Activated CD8-positive, alpha-beta T cell treated with anti-CD3 and anti-CD28 coated beads, Interleukin-2, amount 10 ng/mL, durations not matched to agents 7 days and 5 days (primary cell): ENCODE data around the gene MYOG. TPM values are rescaled to one million over a fixed set of nuclear protein-coding genes. Genes with fewer than 3 reads are reported as not detected.

ENCODE experiments used
- ATAC-seq: fragments of 150-1000 bp; cut with Tn5 transposase; one replicate; pipeline ENCODE4 v1.10.0; 2021; ENCODE audit warnings: moderate library complexity
- CTCF ChIA-PET: fragments of 350-600 bp; sonication (Branson Sonifier 250); formaldehyde crosslinking; loops from one replicate; lab custom pipeline; 2021; ENCODE audit warnings: antibody characterized with exemption; lab: Charles Lee
- POLR2A ChIA-PET: fragments of 350-600 bp; sonication (Branson Sonifier 250); formaldehyde crosslinking; loops from one replicate; lab custom pipeline; 2021; ENCODE audit warnings: antibody characterized with exemption; lab: Charles Lee
- DNase-seq: peaks from one replicate; pipeline ENCODE4 v3.0.0-alpha.2; 2020
- H3K27ac Mint-ChIP-seq: one replicate; pipeline ENCODE4 v1.8.0; 2021; ENCODE audit warnings: mild to moderate bottlenecking, mixed read lengths
- H3K27me3 Mint-ChIP-seq: one replicate; pipeline ENCODE4 v1.8.0; 2021; ENCODE audit warnings: low read depth, mixed read lengths
- H3K36me3 Mint-ChIP-seq: one replicate; pipeline ENCODE4 v1.8.0; 2021; ENCODE audit warnings: low read depth, mixed read lengths
- H3K4me1 Mint-ChIP-seq: one replicate; pipeline ENCODE4 v1.8.0; 2021; ENCODE audit warnings: low read depth, mixed read lengths
- H3K4me3 Mint-ChIP-seq: one replicate; pipeline ENCODE4 v1.8.0; 2021; ENCODE audit warnings: mild to moderate bottlenecking, mixed read lengths
- H3K9me3 Mint-ChIP-seq: one replicate; pipeline ENCODE4 v1.8.0; 2022; ENCODE audit warnings: mixed read lengths; ENCODE audit not compliant: insufficient read depth
- total RNA-seq, 2 experiments: library from RNA; stranded (reverse); gene quantifications; one replicate each; pipeline ENCODE4 v1.2.3, GENCODE V29; 2021

Gene MYOG
- total RNA-seq, 2 experiments from 2014 or later, result not detected

- peaks cover 5% of the 10 kb centered on the region for H3K4me1 Mint-ChIP-seq
- ChIA-PET CTCF (interaction anchor here (3.8 kb wide), 1 partner anchor 20 kb away, joined by 17 read pairs; no protein-coding TSS in a partner anchor), POLR2A (no interaction called here)
- H3K27ac Mint-ChIP-seq, result no peak overlapping the region
- no peaks in the 10 kb centered on the region for H3K27me3 Mint-ChIP-seq
- ATAC-seq (no peak), DNase-seq (no peak)
- H3K9me3 Mint-ChIP-seq, result no peaks in the 10 kb centered on the region
- no peak overlapping the region for H3K4me3 Mint-ChIP-seq
- peaks cover 3% of the 10 kb centered on the region for H3K36me3 Mint-ChIP-seq
Observed at GRCh38 chr1:203059485-203059884, 26.3 kb downstream of the MYOG start.

- Mint-ChIP-seq H3K27me3 (no peaks in the 10 kb centered on the region), H3K27ac (no peak overlapping the region), H3K36me3 (peaks cover 3% of the 10 kb centered on the region), H3K9me3 (no peaks in the 10 kb centered on the region), H3K4me1 (peaks cover 5% of the 10 kb centered on the region), H3K4me3 (no peak overlapping the region)
- ATAC-seq, result no peak
- POLR2A ChIA-PET, result no interaction called here
- no peak for DNase-seq
- CTCF ChIA-PET, result interaction anchor here (3.4 to 3.8 kb wide), 2 partner anchors 19 to 157 kb away, joined by 10 to 17 read pairs; no protein-coding TSS in a partner anchor
Observed at GRCh38 chr1:203058676-203058935, 27.2 kb downstream of the MYOG start.

- DNase-seq (no peak), ATAC-seq (no peak)
- no peaks in the 10 kb centered on the region for H3K27me3 Mint-ChIP-seq
- ChIA-PET POLR2A (interaction anchor here (1.1 kb wide), 1 partner anchor 19 kb away, joined by 3 read pairs; no protein-coding TSS in a partner anchor), CTCF (interaction anchor here (1.0 to 3.8 kb wide), 4 partner anchors 8 to 158 kb away, joined by 3 to 17 read pairs (median 6); no protein-coding TSS in a partner anchor)
- no peaks in the 10 kb centered on the region for H3K9me3 Mint-ChIP-seq
- H3K4me3 Mint-ChIP-seq, result no peak overlapping the region
- peaks cover 3% of the 10 kb centered on the region for H3K36me3 Mint-ChIP-seq
- H3K4me1 Mint-ChIP-seq, result no peaks in the 10 kb centered on the region
- H3K27ac Mint-ChIP-seq, result no peak overlapping the region
Observed at GRCh38 chr1:203057911-203058675, 27.7 kb downstream of the MYOG start.

- ATAC-seq (no peak), DNase-seq (no peak)
- H3K4me3 Mint-ChIP-seq, result no peak overlapping the region
- no peaks in the 10 kb centered on the region for H3K9me3 Mint-ChIP-seq
- peaks cover 3% of the 10 kb centered on the region for H3K36me3 Mint-ChIP-seq
- ChIA-PET CTCF (interaction anchor here (3.4 to 3.8 kb wide), 2 partner anchors 17 to 159 kb away, joined by 10 to 17 read pairs; no protein-coding TSS in a partner anchor), POLR2A (no interaction called here)
- no peaks in the 10 kb centered on the region for H3K4me1 Mint-ChIP-seq
- no peak overlapping the region for H3K27ac Mint-ChIP-seq
- no peaks in the 10 kb centered on the region for H3K27me3 Mint-ChIP-seq
Observed at GRCh38 chr1:203056516-203056915, 29.3 kb downstream of the MYOG start.

- ChIA-PET POLR2A (no interaction called here), CTCF (interaction anchor here (1.4 to 6.5 kb wide), 6 partner anchors 14 to 211 kb away, joined by 4 to 36 read pairs (median 8); no protein-coding TSS in a partner anchor)
- Mint-ChIP-seq H3K4me1 (no peaks in the 10 kb centered on the region), H3K9me3 (no peaks in the 10 kb centered on the region), H3K36me3 (peaks cover 3% of the 10 kb centered on the region), H3K27ac (no peak overlapping the region), H3K4me3 (no peak overlapping the region), H3K27me3 (no peaks in the 10 kb centered on the region)
- DNase-seq (no peak), ATAC-seq (no peak)
Observed at GRCh38 chr1:203056012-203056411, 29.8 kb downstream of the MYOG start.

- DNase-seq (no peak), ATAC-seq (no peak)
- H3K27me3 Mint-ChIP-seq, result no peaks in the 10 kb centered on the region
- H3K36me3 Mint-ChIP-seq, result peaks cover 3% of the 10 kb centered on the region
- no peaks in the 10 kb centered on the region for H3K9me3 Mint-ChIP-seq
- no peak overlapping the region for H3K4me3 Mint-ChIP-seq
- H3K4me1 Mint-ChIP-seq, result no peaks in the 10 kb centered on the region
- H3K27ac Mint-ChIP-seq, result no peak overlapping the region
- POLR2A ChIA-PET, result no interaction called here
- CTCF ChIA-PET, result interaction anchor here (0.5 to 6.5 kb wide), 6 partner anchors 13 to 212 kb away, joined by 3 to 36 read pairs (median 4); no protein-coding TSS in a partner anchor
Observed at GRCh38 chr1:203055161-203055799, 30.5 kb downstream of the MYOG start.

GRCh38 chr1:203054642-203055041, 31.2 kb downstream of the MYOG start:
- H3K4me1 Mint-ChIP-seq, result no peaks in the 10 kb centered on the region
- H3K27ac Mint-ChIP-seq, result no peak overlapping the region
- no peak for DNase-seq
- H3K4me3 Mint-ChIP-seq, result no peak overlapping the region
- POLR2A ChIA-PET, result no interaction called here
- CTCF ChIA-PET, result interaction anchor here (0.5 to 6.5 kb wide), 6 partner anchors 13 to 213 kb away, joined by 3 to 36 read pairs (median 4); no protein-coding TSS in a partner anchor
- ATAC-seq, result no peak
- H3K36me3 Mint-ChIP-seq, result peaks cover 3% of the 10 kb centered on the region
- no peaks in the 10 kb centered on the region for H3K27me3 Mint-ChIP-seq
- no peaks in the 10 kb centered on the region for H3K9me3 Mint-ChIP-seq

- ChIA-PET CTCF (interaction anchor here (0.7 to 6.5 kb wide), 4 partner anchors 12 to 162 kb away, joined by 3 to 36 read pairs (median 4); no protein-coding TSS in a partner anchor), POLR2A (no interaction called here)
- no peaks in the 10 kb centered on the region for H3K4me1 Mint-ChIP-seq
- peaks cover 3% of the 10 kb centered on the region for H3K36me3 Mint-ChIP-seq
- DNase-seq, result no peak
- no peak overlapping the region for H3K27ac Mint-ChIP-seq
- H3K9me3 Mint-ChIP-seq, result no peaks in the 10 kb centered on the region
- no peak for ATAC-seq
- H3K27me3 Mint-ChIP-seq, result no peaks in the 10 kb centered on the region
- no peak overlapping the region for H3K4me3 Mint-ChIP-seq
Observed at GRCh38 chr1:203054184-203054583, 31.6 kb downstream of the MYOG start.

GRCh38 chr1:203052601-203053000, 33.2 kb downstream of the MYOG start:
- H3K4me3 Mint-ChIP-seq, result no peak overlapping the region
- no peaks in the 10 kb centered on the region for H3K4me1 Mint-ChIP-seq
- H3K27ac Mint-ChIP-seq, result no peak overlapping the region

GRCh38 chr1:203051841-203052324, 33.9 kb downstream of the MYOG start:
- no peak for ATAC-seq
- H3K27ac Mint-ChIP-seq, result no peak overlapping the region
- H3K9me3 Mint-ChIP-seq, result no peaks in the 10 kb centered on the region
- H3K27me3 Mint-ChIP-seq, result no peaks in the 10 kb centered on the region
- POLR2A ChIA-PET, result no interaction called here
- no peak for DNase-seq
- CTCF ChIA-PET, result interaction anchor here (6.5 kb wide), 1 partner anchor 12 kb away, joined by 36 read pairs; no protein-coding TSS in a partner anchor
- peaks cover 3% of the 10 kb centered on the region for H3K36me3 Mint-ChIP-seq
- no peak overlapping the region for H3K4me3 Mint-ChIP-seq
- no peaks in the 10 kb centered on the region for H3K4me1 Mint-ChIP-seq

More at GRCh38 chr1:203052601-203053000, 33.2 kb downstream of the MYOG start:
- no peaks in the 10 kb centered on the region for H3K9me3 Mint-ChIP-seq
- ATAC-seq (no peak), DNase-seq (no peak)
- H3K27me3 Mint-ChIP-seq, result no peaks in the 10 kb centered on the region
- CTCF ChIA-PET, result interaction anchor here (1.3 to 6.5 kb wide), 2 partner anchors 13 to 163 kb away, joined by 4 to 36 read pairs; no protein-coding TSS in a partner anchor
- H3K36me3 Mint-ChIP-seq, result peaks cover 3% of the 10 kb centered on the region
- POLR2A ChIA-PET, result no interaction called here

- Mint-ChIP-seq H3K27me3 (no peaks in the 10 kb centered on the region), H3K9me3 (no peaks in the 10 kb centered on the region), H3K4me3 (no peak overlapping the region), H3K4me1 (no peaks in the 10 kb centered on the region), H3K27ac (no peak overlapping the region), H3K36me3 (no peaks in the 10 kb centered on the region)
- DNase-seq, result no peak
- ATAC-seq, result no peak
- CTCF ChIA-PET, result interaction anchor here (6.5 kb wide), 1 partner anchor 11 kb away, joined by 36 read pairs; no protein-coding TSS in a partner anchor
- POLR2A ChIA-PET, result no interaction called here
Observed at GRCh38 chr1:203050826-203051225, 35.0 kb downstream of the MYOG start.
